Activated naive CD4-positive, alpha-beta T cell treated with anti-CD3 and anti-CD28 coated beads, Interleukin-2, amount 50 U/mL, for 72 hours (primary cell): ENCODE results near the gene DNM3. TPM values are rescaled to one million over a fixed set of nuclear protein-coding genes. Genes with fewer than 3 reads are reported as not detected.
"Not testable (repeated sequence)": the region's sequence is repeated elsewhere in the genome, so short reads cannot be mapped to it uniquely, and the experiment has no call there.

Experiments
- ATAC-seq, 2 donors: fragments of 150-1000 bp; cut with Tn5 transposase; 2 replicates each; pipeline ENCODE4 v1.10.0; 2021; ENCODE audit warnings: mild to moderate bottlenecking in 2 of 2, moderate library complexity in 2 of 2
- DNase-seq, 2 donors: peaks; one replicate each; pipeline ENCODE4 v3.0.0; 2021 to 2022; ENCODE audit warnings: low spot score in 2 of 2
- H3K27ac Mint-ChIP-seq, 2 donors: one replicate each; pipeline ENCODE4 v1.8.0; 2022; ENCODE audit warnings: mild to moderate bottlenecking in 2 of 2, mixed read lengths in 2 of 2
- H3K36me3 Mint-ChIP-seq, 2 donors: one replicate each; pipeline ENCODE4 v1.8.0; 2022; ENCODE audit warnings: mixed read lengths in 2 of 2
- H3K9me3 Mint-ChIP-seq, 2 donors: one replicate each; pipeline ENCODE4 v1.8.0; 2022; ENCODE audit warnings: mixed read lengths in 2 of 2
- total RNA-seq, 2 donors: library from RNA; stranded (reverse); gene quantifications; one replicate each; pipeline ENCODE4 v1.2.3, GENCODE V29; 2022

DNM3 gene
- total RNA-seq, 2 donors from 2014 or later: 2.6 to 4.5 TPM

GRCh38 chr1:172408958-172409357, 567.7 kb downstream of the DNM3 start:
- DNase-seq (no peak), ATAC-seq (no peak)
- Mint-ChIP-seq H3K9me3 (no peaks in the 10 kb centered on the region), H3K36me3 (no peaks in the 10 kb centered on the region), H3K27ac (no peak overlapping the region)

- no peak for DNase-seq
These were observed 568.7 kb downstream of the DNM3 start for GRCh38 chr1:172410027-172410426.

GRCh38 chr1:172411791-172412338, 570.6 kb downstream of the DNM3 start:
- ATAC-seq (peak; percentile 68 to 96), DNase-seq (no peak)
- H3K36me3 Mint-ChIP-seq: no peaks in the 10 kb centered on the region
- no peak overlapping the region for H3K27ac Mint-ChIP-seq
- H3K9me3 Mint-ChIP-seq: no peaks in the 10 kb centered on the region

More at GRCh38 chr1:172410027-172410426, 568.7 kb downstream of the DNM3 start:
- no peaks in the 10 kb centered on the region for H3K9me3 Mint-ChIP-seq
- no peak overlapping the region for H3K27ac Mint-ChIP-seq
- ATAC-seq: no peak
- H3K36me3 Mint-ChIP-seq: no peaks in the 10 kb centered on the region

GRCh38 chr1:172414331-172414730, 573.0 kb downstream of the DNM3 start:
- no peak for ATAC-seq
- DNase-seq: no peak
- Mint-ChIP-seq H3K27ac (no peak overlapping the region), H3K9me3 (no peaks in the 10 kb centered on the region), H3K36me3 (no peaks in the 10 kb centered on the region)

- DNase-seq (no peak), ATAC-seq (no peak)
- no peaks in the 10 kb centered on the region for H3K9me3 Mint-ChIP-seq
- no peaks in the 10 kb centered on the region for H3K36me3 Mint-ChIP-seq
- H3K27ac Mint-ChIP-seq: no peak overlapping the region
These were observed 575.3 kb downstream of the DNM3 start for GRCh38 chr1:172416496-172417035.

GRCh38 chr1:172417557-172417956, 576.3 kb downstream of the DNM3 start:
- H3K36me3 Mint-ChIP-seq: no peaks in the 10 kb centered on the region
- ATAC-seq (no peak), DNase-seq (no peak)
- no peaks in the 10 kb centered on the region for H3K9me3 Mint-ChIP-seq
- no peak overlapping the region for H3K27ac Mint-ChIP-seq

GRCh38 chr1:172420385-172420784, 579.1 kb downstream of the DNM3 start, which contains the start of gene C1orf105:
C1orf105 (plus strand) TSS chr1:172420685; CDS start chr1:172420886, 201 bp downstream.
- ATAC-seq: no peak
- H3K9me3 Mint-ChIP-seq: no peaks in the 10 kb centered on the region
- H3K36me3 Mint-ChIP-seq: no peaks in the 10 kb centered on the region
- no peak within 1 kb of the TSS for H3K27ac Mint-ChIP-seq
- DNase-seq: no peak

GRCh38 chr1:172421974-172422604, 580.8 kb downstream of the DNM3 start:
- H3K27ac Mint-ChIP-seq: no peak overlapping the region
- DNase-seq (no peak), ATAC-seq (no peak)
- H3K9me3 Mint-ChIP-seq: no peaks in the 10 kb centered on the region
- H3K36me3 Mint-ChIP-seq: no peaks in the 10 kb centered on the region

- no peaks in the 10 kb centered on the region for H3K9me3 Mint-ChIP-seq
These were observed 582.0 kb downstream of the DNM3 start for GRCh38 chr1:172423336-172423735.

GRCh38 chr1:172425339-172425738, 584.0 kb downstream of the DNM3 start:
- H3K36me3 Mint-ChIP-seq: no peaks in the 10 kb centered on the region
- no peaks in the 10 kb centered on the region for H3K9me3 Mint-ChIP-seq
- ATAC-seq (no peak), DNase-seq (no peak)
- no peak overlapping the region for H3K27ac Mint-ChIP-seq

More at GRCh38 chr1:172423336-172423735, 582.0 kb downstream of the DNM3 start:
- peak overlapping the region; percentile 10 to 35 for H3K27ac Mint-ChIP-seq
- DNase-seq (no peak), ATAC-seq (no peak)
- H3K36me3 Mint-ChIP-seq: no peaks in the 10 kb centered on the region

- H3K27ac Mint-ChIP-seq: no peak overlapping the region
- ATAC-seq: peak in 1 of 2 donors; percentile 23
- no peaks in the 10 kb centered on the region for H3K36me3 Mint-ChIP-seq
- H3K9me3 Mint-ChIP-seq: no peaks in the 10 kb centered on the region
- no peak for DNase-seq
These were observed 585.9 kb downstream of the DNM3 start for GRCh38 chr1:172427191-172427590.

- peak; percentile 61 to 67 for ATAC-seq
- Mint-ChIP-seq H3K36me3 (peaks cover 6 to 11% of the 10 kb centered on the region in 2 donors), H3K9me3 (peaks cover 6 to 9% of the 10 kb centered on the region in 2 donors), H3K27ac (no peak overlapping the region)
- peak in 1 of 2 donors; percentile 33 for DNase-seq
These were observed 588.2 kb downstream of the DNM3 start for GRCh38 chr1:172429331-172430127.

GRCh38 chr1:172430128-172430454, 588.8 kb downstream of the DNM3 start:
- ATAC-seq: peak; percentile 66 to 67
- no peak overlapping the region for H3K27ac Mint-ChIP-seq
- H3K9me3 Mint-ChIP-seq: peaks cover 7 to 9% of the 10 kb centered on the region in 2 donors
- peaks cover 11 to 12% of the 10 kb centered on the region in 2 donors for H3K36me3 Mint-ChIP-seq
- DNase-seq: no peak

GRCh38 chr1:172431204-172431603, 589.9 kb downstream of the DNM3 start:
- peaks cover 7 to 9% of the 10 kb centered on the region in 2 donors for H3K9me3 Mint-ChIP-seq
- peak; percentile 35 to 64 for ATAC-seq
- H3K27ac Mint-ChIP-seq: no peak overlapping the region
- H3K36me3 Mint-ChIP-seq: peaks cover 22% of the 10 kb centered on the region in 2 donors
- no peak for DNase-seq

GRCh38 chr1:172431721-172432192, 590.5 kb downstream of the DNM3 start:
- peaks cover 7 to 9% of the 10 kb centered on the region in 2 donors for H3K9me3 Mint-ChIP-seq
- DNase-seq: no peak
- no peak for ATAC-seq
- no peak overlapping the region for H3K27ac Mint-ChIP-seq
- peaks cover 22% of the 10 kb centered on the region in 2 donors for H3K36me3 Mint-ChIP-seq

GRCh38 chr1:172437183-172437582, 595.9 kb downstream of the DNM3 start:
- not testable (repeated sequence) for ATAC-seq, DNase-seq, H3K27ac Mint-ChIP-seq
- peaks cover 29 to 38% of the 10 kb centered on the region in 2 donors for H3K36me3 Mint-ChIP-seq
- H3K9me3 Mint-ChIP-seq: peaks cover 9 to 10% of the 10 kb centered on the region in 2 donors

GRCh38 chr1:172442404-172442803, 601.1 kb downstream of the DNM3 start:
- Mint-ChIP-seq H3K9me3 (peaks cover 0 to 5% of the 10 kb centered on the region in 2 donors), H3K36me3 (peaks cover 18 to 27% of the 10 kb centered on the region in 2 donors), H3K27ac (peak overlapping the region in 1 of 2 donors; percentile 38)
- ATAC-seq (no peak), DNase-seq (no peak)
